Endodermal cell (in vitro differentiated cells): ENCODE measurements around the gene TIAM2. TPM values are rescaled to one million over a fixed set of nuclear protein-coding genes. Genes with fewer than 3 reads are reported as not detected.

ENCODE experiments used
- DNase-seq: peaks from one replicate; pipeline ENCODE4 v3.0.0-alpha.2; 2017
- H3K27ac ChIP-seq: 2 replicates; pipeline ENCODE4 v1.5.1; 2013; ENCODE audit warnings: mild to moderate bottlenecking, low read depth, low read length, moderate library complexity
- H3K27me3 ChIP-seq: 2 replicates; pipeline ENCODE4 v1.6.1; 2013; ENCODE audit warnings: mild to moderate bottlenecking, low read length, moderate library complexity; ENCODE audit not compliant: insufficient read depth, control insufficient read depth, poor library complexity, severe bottlenecking
- H3K36me3 ChIP-seq: 2 replicates; pipeline ENCODE4 v1.7.0; 2013; ENCODE audit warnings: mild to moderate bottlenecking, low read length, moderate library complexity; ENCODE audit not compliant: control insufficient read depth, insufficient read depth
- H3K4me1 ChIP-seq: one replicate; pipeline ENCODE4 v1.7.0; 2013; ENCODE audit warnings: low read length; ENCODE audit not compliant: control insufficient read depth, insufficient read depth
- H3K4me3 ChIP-seq: 2 replicates; pipeline ENCODE4 v1.5.1; 2013; ENCODE audit warnings: mild to moderate bottlenecking, low read length, moderate library complexity
- H3K9ac ChIP-seq: 2 replicates; pipeline ENCODE4 v1.6.1; 2013; ENCODE audit warnings: mild to moderate bottlenecking, low read length, moderate library complexity; ENCODE audit not compliant: poor library complexity, severe bottlenecking; ENCODE audit errors: extremely low read depth
- H3K9me3 ChIP-seq: 2 replicates; pipeline ENCODE4 v1.6.1; 2013; ENCODE audit warnings: mild to moderate bottlenecking, low read length, moderate library complexity; ENCODE audit not compliant: control insufficient read depth
- H3K27ac Mint-ChIP-seq: 2 replicates; pipeline ENCODE4 v1.8.0; 2020; ENCODE audit warnings: mixed read lengths
- H3K27me3 Mint-ChIP-seq: 2 replicates; pipeline ENCODE4 v1.8.0; 2021; ENCODE audit warnings: mild to moderate bottlenecking, mixed read lengths; ENCODE audit not compliant: insufficient read depth
- H3K36me3 Mint-ChIP-seq: 2 replicates; pipeline ENCODE4 v1.8.0; 2020; ENCODE audit warnings: low read depth, mixed read lengths
- H3K4me1 Mint-ChIP-seq: 2 replicates; pipeline ENCODE4 v1.8.0; 2020; ENCODE audit warnings: mixed read lengths
- H3K4me3 Mint-ChIP-seq: 2 replicates; pipeline ENCODE4 v1.8.0; 2020; ENCODE audit warnings: mild to moderate bottlenecking, moderate library complexity, mixed read lengths
- H3K9me3 Mint-ChIP-seq: 2 replicates; pipeline ENCODE4 v1.8.0; 2020; ENCODE audit warnings: mild to moderate bottlenecking, mixed read lengths
- WGBS, 2 experiments: methylation state at CpG; one replicate each; pipeline versions ENCODE4 v1.1.5 to v1.1.7; 2013; ENCODE audit warnings: missing lambda C conversion rate in 2 of 2, mixed read lengths in 1 of 2; ENCODE audit not compliant: insufficient coverage in 1 of 2, insufficient read length in 1 of 2; 5-methylcytosine and 5-hydroxymethylcytosine counted together
- total RNA-seq, 2 donors: library from RNA; stranded (reverse); fragmentation: NEBNext Ultra II Directional in 1 of 2; extraction: Animal tissue kit (Norgen Biotek cat#: 25700) in 1 of 2; gene quantifications; 2 replicates in 1 of 2; 3 replicates in 1 of 2; pipeline ENCODE4 v1.2.1, GENCODE V29; 2021
- TF ChIP-seq, protein P1 (sequence below): fragments of 200-600 bp; sonication (generic); conservative IDR thresholded peaks from 2 replicates; pipeline ENCODE4 v1.5.0; 2021; ENCODE audit warnings: antibody characterized with exemption, mild to moderate bottlenecking

TIAM2 gene
- total RNA-seq, 2 donors from 2014 or later, result 15.7 to 17.5 TPM

- Histone ChIP-seq H3K4me1 (peaks cover 7% of the 10 kb centered on the region), H3K36me3 (no peaks in the 10 kb centered on the region), H3K27ac (no peak overlapping the region), H3K9me3 (no peaks in the 10 kb centered on the region), H3K4me3 (no peak overlapping the region), H3K27me3 (no peaks in the 10 kb centered on the region), H3K9ac (no peak overlapping the region)
- 93 to 96% methylated on average over 7 to 8 of the region's 8 CpGs for WGBS, 2 experiments
- no peaks in the 10 kb centered on the region for H3K36me3 Mint-ChIP-seq
- TF ChIP-seq, protein P1, sequence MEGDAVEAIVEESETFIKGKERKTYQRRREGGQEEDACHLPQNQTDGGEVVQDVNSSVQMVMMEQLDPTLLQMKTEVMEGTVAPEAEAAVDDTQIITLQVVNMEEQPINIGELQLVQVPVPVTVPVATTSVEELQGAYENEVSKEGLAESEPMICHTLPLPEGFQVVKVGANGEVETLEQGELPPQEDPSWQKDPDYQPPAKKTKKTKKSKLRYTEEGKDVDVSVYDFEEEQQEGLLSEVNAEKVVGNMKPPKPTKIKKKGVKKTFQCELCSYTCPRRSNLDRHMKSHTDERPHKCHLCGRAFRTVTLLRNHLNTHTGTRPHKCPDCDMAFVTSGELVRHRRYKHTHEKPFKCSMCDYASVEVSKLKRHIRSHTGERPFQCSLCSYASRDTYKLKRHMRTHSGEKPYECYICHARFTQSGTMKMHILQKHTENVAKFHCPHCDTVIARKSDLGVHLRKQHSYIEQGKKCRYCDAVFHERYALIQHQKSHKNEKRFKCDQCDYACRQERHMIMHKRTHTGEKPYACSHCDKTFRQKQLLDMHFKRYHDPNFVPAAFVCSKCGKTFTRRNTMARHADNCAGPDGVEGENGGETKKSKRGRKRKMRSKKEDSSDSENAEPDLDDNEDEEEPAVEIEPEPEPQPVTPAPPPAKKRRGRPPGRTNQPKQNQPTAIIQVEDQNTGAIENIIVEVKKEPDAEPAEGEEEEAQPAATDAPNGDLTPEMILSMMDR, result no peak
- no peaks in the 10 kb centered on the region for H3K9me3 Mint-ChIP-seq
- DNase-seq, result peak; percentile 31
- no peaks in the 10 kb centered on the region for H3K27me3 Mint-ChIP-seq
- peaks cover 24% of the 10 kb centered on the region for H3K4me1 Mint-ChIP-seq
- H3K27ac Mint-ChIP-seq, result no peak overlapping the region
- H3K4me3 Mint-ChIP-seq, result no peak overlapping the region
These were observed 111.5 kb downstream of the TIAM2 start for GRCh38 chr6:155106456-155107115.

DNA sequence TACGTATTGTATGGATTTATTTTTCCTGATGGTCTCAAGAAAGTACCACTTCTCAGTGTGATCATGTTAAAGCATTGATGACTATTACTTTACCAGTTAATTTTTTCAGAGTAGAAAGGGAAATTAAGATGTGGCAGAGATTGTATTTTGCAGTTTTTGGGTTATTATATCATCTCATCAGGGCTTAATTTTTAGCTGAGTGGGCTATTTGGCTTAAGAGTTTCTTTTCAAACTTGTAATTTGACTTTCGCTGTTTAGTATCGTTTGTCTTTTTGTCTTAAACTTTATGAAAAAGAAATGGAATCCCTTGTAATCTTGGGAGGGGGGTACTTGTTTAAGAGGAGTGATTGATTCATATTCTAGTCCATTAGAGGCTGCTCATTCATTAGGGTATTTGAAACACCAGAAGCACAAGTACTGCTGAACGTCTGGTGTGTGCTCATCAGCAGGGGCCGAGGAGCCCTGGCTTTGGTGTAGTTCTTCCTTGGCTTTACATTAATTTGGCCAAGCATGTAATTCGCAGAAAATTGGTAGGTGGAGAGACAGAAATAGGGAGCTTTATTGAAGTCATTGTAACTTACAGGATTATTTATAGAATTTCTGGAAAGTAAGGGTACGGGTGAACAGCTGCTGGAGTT lies 112.4 kb downstream of the TIAM2 start:
- no peaks in the 10 kb centered on the region for H3K27me3 Mint-ChIP-seq
- H3K9me3 ChIP-seq, result no peaks in the 10 kb centered on the region
- H3K9me3 Mint-ChIP-seq, result no peaks in the 10 kb centered on the region
- H3K4me1 Mint-ChIP-seq, result peaks cover 24% of the 10 kb centered on the region
- H3K36me3 Mint-ChIP-seq, result no peaks in the 10 kb centered on the region
- H3K27ac Mint-ChIP-seq, result no peak overlapping the region
- no peak for DNase-seq
- 80 to 88% methylated on average over 5 to 7 of the region's 7 CpGs for WGBS, 2 experiments
- no peak overlapping the region for H3K4me3 ChIP-seq
- H3K36me3 ChIP-seq, result no peaks in the 10 kb centered on the region
- H3K4me3 Mint-ChIP-seq, result no peak overlapping the region
- TF ChIP-seq, protein P1, result no peak
- no peak overlapping the region for H3K9ac ChIP-seq
- no peaks in the 10 kb centered on the region for H3K27me3 ChIP-seq
- H3K4me1 ChIP-seq, result peaks cover 7% of the 10 kb centered on the region
- H3K27ac ChIP-seq, result no peak overlapping the region

GRCh38 chr6:155108070-155108820 lies 113.1 kb downstream of the TIAM2 start:
- H3K27me3 Mint-ChIP-seq, result no peaks in the 10 kb centered on the region
- no peak overlapping the region for H3K4me3 ChIP-seq
- H3K4me1 ChIP-seq, result peaks cover 7% of the 10 kb centered on the region
- H3K27ac Mint-ChIP-seq, result no peak overlapping the region
- no peak overlapping the region for H3K4me3 Mint-ChIP-seq
- H3K36me3 Mint-ChIP-seq, result no peaks in the 10 kb centered on the region
- H3K9me3 Mint-ChIP-seq, result no peaks in the 10 kb centered on the region
- H3K9me3 ChIP-seq, result no peaks in the 10 kb centered on the region
- peak; percentile 33 for DNase-seq
- no peaks in the 10 kb centered on the region for H3K36me3 ChIP-seq
- 84 to 87% methylated on average over 8 to 11 of the region's 11 CpGs for WGBS, 2 experiments
- H3K27ac ChIP-seq, result no peak overlapping the region
- H3K27me3 ChIP-seq, result no peaks in the 10 kb centered on the region
- no peak overlapping the region for H3K9ac ChIP-seq
- TF ChIP-seq, protein P1, result no peak
- H3K4me1 Mint-ChIP-seq, result peaks cover 24% of the 10 kb centered on the region
